SU-DHL-6 (cell line): ENCODE measurements around the gene ATP4A.

Source experiments
- EZH2phosphoT487 ChIP-seq: fragments of 200-600 bp; sonication (generic), shearing (Covaris generic); conservative IDR thresholded peaks from 2 replicates; pipeline ENCODE4 v1.6.1; 2018; ENCODE audit warnings: mild to moderate bottlenecking, antibody characterized with exemption, low read length, moderate library complexity, mixed read lengths
- TF ChIP-seq, protein P1 (sequence below): fragments of 200-600 bp; sonication (generic); IDR thresholded peaks from one replicate; pipeline ENCODE4 v1.5.1; 2017; ENCODE audit warnings: antibody characterized with exemption, mild to moderate bottlenecking, low read length, moderate library complexity; ENCODE audit not compliant: insufficient read depth, poor library complexity, severe bottlenecking

DNA sequence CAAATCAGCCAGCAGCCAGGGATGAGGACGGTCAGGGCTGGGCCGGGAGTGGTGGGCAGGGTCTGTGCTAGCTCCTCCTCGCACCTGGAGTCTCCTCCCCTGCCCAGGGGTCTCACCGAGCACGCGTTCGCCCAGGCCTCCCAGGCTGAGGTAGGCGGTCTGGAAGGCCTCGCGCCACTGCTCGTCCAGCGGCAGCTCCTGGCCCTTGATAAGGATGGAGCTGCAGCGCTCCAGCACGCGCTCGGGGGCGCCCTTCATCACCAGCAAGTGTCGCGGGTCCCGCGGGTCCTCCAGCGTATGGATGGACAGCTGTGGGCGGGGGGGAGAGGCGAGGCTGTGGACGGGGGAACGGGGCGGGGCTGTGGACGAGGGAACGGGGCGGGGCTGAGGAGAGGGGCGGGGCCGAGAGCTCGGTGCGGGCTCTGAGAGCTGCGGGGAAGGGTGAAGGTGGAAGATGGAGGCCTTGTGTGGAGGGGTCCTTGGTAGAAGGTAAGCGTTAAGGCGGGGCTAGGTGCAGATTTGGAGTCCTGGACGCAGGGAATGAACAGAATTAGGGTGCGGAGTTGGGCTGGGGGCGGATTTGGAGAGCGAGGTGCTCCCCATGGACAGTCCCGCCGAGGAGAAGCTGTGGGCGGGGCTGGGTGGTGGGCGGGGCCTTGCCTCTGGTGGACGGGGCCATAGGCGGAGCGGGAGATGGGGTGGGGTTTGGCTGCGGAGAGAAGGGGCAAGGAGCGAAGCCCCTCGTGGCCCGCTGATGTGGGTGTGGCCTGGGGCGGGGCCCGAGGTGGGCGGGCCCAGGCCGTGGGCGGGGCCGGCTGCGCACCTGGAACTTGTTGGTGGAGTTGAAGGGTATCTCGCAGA lies 5.7 kb downstream of the ATP4A start:
- TF ChIP-seq, protein P1, sequence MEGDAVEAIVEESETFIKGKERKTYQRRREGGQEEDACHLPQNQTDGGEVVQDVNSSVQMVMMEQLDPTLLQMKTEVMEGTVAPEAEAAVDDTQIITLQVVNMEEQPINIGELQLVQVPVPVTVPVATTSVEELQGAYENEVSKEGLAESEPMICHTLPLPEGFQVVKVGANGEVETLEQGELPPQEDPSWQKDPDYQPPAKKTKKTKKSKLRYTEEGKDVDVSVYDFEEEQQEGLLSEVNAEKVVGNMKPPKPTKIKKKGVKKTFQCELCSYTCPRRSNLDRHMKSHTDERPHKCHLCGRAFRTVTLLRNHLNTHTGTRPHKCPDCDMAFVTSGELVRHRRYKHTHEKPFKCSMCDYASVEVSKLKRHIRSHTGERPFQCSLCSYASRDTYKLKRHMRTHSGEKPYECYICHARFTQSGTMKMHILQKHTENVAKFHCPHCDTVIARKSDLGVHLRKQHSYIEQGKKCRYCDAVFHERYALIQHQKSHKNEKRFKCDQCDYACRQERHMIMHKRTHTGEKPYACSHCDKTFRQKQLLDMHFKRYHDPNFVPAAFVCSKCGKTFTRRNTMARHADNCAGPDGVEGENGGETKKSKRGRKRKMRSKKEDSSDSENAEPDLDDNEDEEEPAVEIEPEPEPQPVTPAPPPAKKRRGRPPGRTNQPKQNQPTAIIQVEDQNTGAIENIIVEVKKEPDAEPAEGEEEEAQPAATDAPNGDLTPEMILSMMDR = no peak
- TF ChIP-seq EZH2phosphoT487 = no peak
